ENCODE measurements around the gene ACACB.

DNA sequence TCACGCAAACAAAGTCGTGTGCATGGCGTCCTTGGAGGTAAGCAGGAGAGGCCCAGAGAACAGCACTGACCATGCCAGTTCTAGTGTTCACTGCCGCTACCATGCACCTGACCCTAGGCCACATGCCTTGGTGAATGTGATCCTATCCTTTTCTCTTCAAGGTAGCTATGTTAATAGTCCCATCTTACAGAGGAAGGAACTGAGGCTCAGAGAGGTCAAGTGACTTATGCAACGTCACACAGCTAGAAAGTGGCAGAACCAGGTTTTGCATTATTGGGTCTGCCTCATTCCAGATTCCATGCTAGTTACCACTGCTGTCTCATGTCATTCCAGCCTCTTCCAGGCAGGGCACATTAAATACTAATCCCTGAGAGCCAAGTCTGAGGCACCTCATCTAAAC, 107.5 kb downstream of the ACACB start:
- no peak for TF ChIP-seq JUN (IDR thresholded peaks at IDR 0.05)
- no peak for TF ChIP-seq CEBPB (IDR thresholded peaks at IDR 0.05)
- no peak for TF ChIP-seq RAD21 (conservative IDR thresholded peaks at IDR 0.05 in 1 of 2, IDR thresholded peaks at IDR 0.05 in 1 of 2)
- no peak for TF ChIP-seq TP53 (CRISPR knock-in tag; IDR thresholded peaks at IDR 0.05)
